Fibroblast of the conjunctiva (primary cell): ENCODE results near the gene RPA1.
"Not testable (repeated sequence)": the region's sequence is repeated elsewhere in the genome, so short reads cannot be mapped to it uniquely, and the experiment has no call there.

Source experiments
- DNase-seq: peaks from one replicate; pipeline ENCODE4 v3.0.0-alpha.2; 2010; ENCODE audit warnings: low read depth

The RPA1 gene

DNA sequence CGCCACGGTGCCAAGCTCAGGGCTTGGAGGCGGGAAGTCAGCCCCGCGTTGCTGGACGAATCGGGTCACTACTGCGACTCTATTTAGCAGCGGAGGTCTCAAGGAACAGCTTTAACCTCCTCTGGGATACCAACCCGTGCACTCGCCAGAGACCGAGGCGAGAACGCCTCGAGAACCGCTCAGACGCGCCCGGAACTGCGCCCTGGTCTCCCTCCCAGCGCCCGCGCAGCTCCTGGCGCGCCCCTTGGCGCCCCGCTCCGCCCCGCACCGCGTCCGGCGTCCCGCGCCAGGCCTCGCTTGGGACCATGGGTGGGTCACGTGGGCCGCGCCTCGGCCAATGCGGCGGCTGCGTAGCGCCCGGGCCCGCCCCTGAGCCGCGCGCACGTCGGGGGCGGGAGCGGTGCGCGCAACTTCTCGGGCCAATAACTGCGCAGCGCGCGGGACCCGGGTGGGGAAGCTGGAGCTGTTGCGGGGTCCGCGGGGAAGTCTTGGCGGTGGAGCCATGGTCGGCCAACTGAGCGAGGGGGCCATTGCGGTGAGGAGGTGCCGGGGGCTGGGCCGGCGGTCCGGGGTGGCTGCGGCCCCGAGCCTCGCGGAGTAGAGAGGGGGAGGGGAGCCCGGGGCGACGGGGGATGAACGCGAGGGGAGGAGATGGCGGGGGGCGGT is at the start of gene RPA1, which contains the start of gene SMYD4:
RPA1 (plus strand) TSS at position 414 of the 666 bp plus-strand sequence; CDS start at position 503, 89 bp downstream.
SMYD4 (minus strand) TSS at position 311 of the 666 bp plus-strand sequence. CDS start 1,908 bp downstream, outside the sequence.
- peak; percentile 45 for DNase-seq

GRCh38 chr17:1782171-1782567 is 47.6 kb upstream of the RPA1 start:
- no peak for DNase-seq

DNA sequence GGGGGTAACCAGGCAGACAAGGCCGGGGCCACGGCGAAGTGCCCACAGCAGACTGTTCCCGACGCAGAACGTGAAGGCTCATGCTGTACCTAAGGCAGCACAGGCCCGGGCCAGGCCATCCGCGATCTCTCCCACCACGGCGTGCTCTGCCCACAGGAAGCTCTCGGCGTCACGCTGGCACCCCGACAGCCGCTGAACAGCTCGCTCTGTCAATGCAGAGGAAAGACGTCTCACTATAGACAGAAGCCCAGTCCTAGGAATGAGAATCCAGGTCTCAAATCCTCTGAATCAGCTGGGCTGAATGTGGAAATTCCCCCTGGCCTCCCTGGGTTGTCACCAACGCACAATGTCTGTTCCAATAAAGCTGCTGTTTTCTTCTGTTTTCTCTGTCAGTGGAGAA is 46.5 kb upstream of the RPA1 start:
- no peak for DNase-seq

GRCh38 chr17:1783834-1784611 is 45.8 kb upstream of the RPA1 start:
- peak; percentile 88 for DNase-seq

- DNase-seq, result peak; percentile 48
Measured at GRCh38 chr17:1785930-1786329, 43.9 kb upstream of the RPA1 start.

DNA sequence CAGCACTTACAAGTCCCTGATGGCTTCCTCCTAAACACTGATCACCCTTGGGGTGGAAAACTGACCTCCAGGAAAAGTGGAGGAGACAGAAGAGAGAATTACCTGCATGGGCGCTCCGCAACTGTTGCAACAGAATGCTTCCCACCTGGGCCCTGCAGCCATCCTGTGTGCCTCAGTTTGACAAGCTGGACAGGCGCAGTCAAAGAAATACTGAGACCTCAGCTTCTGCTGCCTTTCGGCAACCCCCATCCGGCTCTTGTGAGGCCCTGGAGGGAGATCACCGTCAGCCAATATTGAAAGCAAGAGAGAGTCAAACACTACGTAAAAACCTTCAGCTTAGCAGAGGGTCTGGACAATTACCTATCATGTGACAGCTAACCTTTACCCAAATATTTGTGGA is 43.1 kb upstream of the RPA1 start:
- no peak for DNase-seq

DNA sequence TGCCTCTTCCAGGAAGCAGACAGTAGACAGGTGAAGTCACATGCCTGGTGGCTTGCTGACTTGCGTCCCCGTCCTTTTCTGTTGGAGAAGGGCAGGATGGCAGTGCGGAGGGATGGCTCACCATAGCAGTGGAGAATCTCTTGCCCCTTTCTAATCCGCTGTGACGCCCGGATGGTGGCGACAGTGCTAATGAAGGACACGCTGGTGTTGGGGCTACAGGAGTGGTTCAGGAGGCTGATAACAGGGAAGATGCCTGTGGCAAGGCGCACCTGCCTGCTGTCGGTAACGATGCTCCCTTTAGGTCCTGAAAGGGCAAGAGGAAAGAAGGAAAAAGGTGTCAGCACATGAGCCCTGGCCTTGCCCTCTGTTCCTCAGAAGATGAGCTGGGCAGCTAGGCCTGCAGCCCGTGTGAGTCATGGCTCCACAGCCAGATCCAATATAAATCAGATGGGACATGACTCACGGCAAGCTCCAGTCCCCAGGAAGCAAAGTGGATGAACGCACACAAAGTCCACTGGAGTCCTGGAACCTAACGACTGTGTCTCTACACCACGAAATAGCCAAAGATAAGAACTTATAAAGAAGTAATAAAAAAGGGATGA is 42.4 kb upstream of the RPA1 start:
- peak; percentile 80 for DNase-seq

DNA sequence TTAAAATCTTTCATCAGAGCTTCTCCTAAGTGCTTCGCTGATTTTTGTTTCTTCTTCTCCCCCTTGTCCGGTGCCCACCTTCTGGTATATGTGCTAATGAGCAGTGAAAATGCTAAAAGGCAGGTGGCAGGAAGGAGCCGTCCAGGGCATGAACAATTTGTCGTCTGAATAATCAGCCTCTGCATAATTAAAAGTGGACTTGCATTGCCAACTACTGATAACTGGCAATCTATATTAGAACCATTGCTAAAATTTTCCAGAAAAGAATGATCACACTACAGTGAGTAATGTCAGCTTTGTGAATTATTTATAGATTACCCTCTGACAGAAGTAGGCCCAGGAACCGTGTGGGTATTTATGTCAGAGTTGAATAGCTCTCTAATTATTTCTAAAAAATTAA is 39.9 kb upstream of the RPA1 start:
- DNase-seq, result no peak

- no peak for DNase-seq
Measured at GRCh38 chr17:1792495-1793446, 37.0 kb upstream of the RPA1 start.

- no peak for DNase-seq
Measured at GRCh38 chr17:1793447-1793806, 36.4 kb upstream of the RPA1 start.

DNA sequence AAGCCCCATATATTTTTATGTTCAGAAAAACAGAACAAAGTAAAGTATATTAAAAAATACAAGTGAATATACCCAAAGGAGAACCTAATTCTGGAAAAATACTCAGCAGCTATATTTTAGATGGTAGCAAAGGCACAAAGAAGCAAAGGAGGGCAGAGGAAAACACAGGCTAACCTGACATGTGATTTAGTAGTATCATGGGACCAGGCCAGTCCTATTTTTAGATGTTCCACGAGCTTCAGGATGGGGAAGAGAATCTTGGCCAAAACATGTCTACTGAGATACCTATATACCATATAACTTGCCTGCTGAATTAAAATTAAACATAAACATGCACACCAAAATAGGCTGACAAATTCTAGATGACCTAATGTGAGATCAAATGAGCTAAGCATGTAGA is 33.0 kb upstream of the RPA1 start:
- no peak for DNase-seq

DNA sequence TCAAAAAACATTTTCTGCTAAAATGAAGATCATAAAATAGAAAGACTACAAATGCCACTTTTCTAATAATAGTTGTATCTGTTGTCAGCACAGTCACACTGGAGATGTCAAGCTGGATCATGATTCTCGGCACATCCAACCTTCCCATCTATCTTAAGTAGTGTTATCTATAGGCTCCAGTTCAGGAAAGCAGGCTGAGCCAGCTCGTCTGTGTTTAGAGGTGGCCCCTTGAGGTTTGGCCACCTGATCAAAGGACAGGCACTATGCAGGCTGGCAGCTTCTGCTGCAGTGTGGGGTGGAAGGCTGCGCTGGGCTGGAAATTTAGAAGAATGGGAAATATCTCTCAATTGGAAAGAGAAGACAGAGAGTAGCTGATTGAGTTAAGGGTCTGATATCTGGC is 32.5 kb upstream of the RPA1 start:
- no peak for DNase-seq

GRCh38 chr17:1797846-1798245 is 32.0 kb upstream of the RPA1 start:
- not testable (repeated sequence) for DNase-seq

DNA sequence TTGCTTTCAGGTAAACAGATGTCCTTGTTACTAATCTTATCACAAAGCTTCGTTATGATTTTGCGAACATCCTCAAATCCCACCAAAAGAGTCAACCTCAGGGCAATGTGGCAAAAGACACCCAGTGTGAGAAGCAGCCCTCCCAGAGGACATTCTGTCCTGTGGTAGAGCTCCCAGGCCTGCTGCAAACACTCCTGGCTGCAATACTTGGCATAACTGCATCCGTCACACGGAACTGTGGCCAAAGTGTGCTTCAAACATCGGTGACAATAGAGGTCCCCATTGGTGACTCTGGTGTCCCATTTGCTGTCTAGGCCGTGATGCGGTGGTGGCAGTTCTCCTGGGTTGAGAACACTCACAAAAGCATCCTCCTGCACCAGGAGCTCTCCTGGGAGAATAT is 29.6 kb upstream of the RPA1 start:
- no peak for DNase-seq

DNA sequence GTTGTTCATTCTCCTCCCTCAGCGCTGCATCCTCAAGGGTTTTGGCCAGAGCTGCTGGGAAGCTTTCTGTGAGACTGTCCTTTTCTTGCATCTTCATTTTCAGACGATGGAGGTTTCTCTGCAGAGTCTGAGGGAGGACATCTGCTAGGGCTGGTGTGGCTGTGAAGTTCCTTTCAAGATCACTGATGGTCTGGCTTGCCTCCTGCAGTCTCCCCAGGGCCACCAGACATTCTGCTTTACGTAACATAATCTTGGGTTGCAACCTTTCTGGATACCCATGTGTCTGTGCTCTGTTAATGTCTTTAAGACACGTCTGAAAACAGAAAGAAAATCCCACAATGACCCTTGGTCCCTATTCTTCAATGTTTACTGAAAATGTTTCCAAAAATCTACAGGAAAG is 29.1 kb upstream of the RPA1 start:
- no peak for DNase-seq

DNA sequence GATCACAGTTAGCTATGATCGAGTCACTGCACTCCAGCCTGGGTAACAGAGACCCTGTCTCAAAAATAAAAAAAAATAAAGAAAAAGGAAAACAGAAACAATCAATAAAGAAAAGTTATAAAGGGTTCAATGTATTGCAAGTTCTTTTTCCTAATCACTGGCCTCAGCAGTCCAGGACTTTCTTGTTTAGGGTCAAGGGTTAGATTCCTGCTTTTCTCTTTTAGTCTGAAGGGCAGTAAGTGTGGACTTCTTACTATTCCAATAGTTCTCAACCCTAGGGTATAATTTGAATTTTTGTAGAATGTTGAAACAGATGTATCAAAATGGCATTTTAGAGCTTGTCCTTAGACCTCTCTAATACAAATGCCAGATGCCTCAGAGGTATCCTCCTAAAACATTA is 27.4 kb upstream of the RPA1 start:
- DNase-seq, result no peak

- DNase-seq, result no peak
Measured at GRCh38 chr17:1803280-1803679, 26.5 kb upstream of the RPA1 start.

DNA sequence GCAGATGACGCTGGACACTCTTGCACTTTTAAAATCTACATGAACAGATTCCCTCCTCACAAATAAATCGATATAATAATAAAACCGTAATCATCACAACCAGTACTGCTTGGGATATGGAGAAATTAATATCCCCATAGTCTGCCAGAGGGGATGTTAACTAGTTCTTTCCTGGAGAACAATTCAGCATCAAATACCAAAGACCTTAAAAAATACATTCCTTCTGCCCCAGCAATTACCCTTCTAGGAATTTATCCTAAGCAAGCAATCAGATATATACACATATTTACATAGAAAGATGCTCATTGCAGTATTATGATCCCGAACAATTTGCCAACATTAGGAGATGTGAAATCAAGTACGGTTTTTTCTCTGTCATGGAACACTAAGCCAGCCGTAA is 21.9 kb upstream of the RPA1 start:
- DNase-seq, result no peak

DNA sequence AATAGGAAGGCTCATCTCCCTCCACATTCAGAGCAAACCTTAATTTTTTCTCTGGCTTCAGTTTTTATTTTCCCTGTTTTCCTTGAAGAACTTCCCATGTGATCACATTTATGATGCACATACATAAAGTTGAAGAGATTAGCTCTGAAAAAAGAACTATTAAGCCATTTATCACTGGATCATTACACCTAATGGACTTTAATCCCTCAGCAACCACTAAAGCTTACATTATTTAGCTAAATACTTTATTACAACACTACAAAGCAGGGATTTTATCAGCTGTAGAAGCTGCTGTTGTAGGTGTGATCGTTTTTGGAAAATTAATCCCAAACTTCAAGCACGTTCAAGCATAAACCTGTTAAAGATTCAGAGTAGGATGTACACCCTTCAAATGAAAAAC is 21.2 kb upstream of the RPA1 start:
- no peak for DNase-seq

GRCh38 chr17:1809815-1810214 is 20.0 kb upstream of the RPA1 start:
- DNase-seq, result not testable (repeated sequence)

- DNase-seq, result no peak
Measured at GRCh38 chr17:1810450-1811103, 19.2 kb upstream of the RPA1 start.

DNA sequence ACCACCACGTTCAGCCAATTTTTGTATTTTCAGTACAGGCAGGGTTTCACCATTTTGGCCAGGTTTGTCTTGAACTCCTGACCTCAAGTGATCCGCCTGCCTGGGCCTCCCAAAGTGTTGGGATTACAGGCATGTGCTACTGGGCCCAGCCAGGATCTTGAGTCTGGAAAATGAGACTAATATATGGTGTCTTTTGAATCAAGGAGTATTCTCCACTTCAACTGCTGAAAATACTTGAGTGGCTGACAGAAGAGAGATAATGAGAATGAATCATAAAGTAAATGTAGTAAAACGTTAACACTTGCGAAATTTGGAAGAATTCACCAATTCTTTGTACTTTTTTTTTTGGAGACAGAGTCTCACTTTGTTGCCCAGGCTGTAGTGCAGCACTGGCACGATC is 16.7 kb upstream of the RPA1 start:
- no peak for DNase-seq
